ENCODE results near the gene FITM2. TPM values are rescaled to one million over a fixed set of nuclear protein-coding genes. Genes with fewer than 3 reads are reported as not detected.

Gene FITM2
- total and polyA plus RNA-seq, 10 of the 15 experiments (the other 5 are each of a cell fraction or from before 2014, with no cell fraction given): 0.46 to 1.9 (median 1.6) TPM

DNA sequence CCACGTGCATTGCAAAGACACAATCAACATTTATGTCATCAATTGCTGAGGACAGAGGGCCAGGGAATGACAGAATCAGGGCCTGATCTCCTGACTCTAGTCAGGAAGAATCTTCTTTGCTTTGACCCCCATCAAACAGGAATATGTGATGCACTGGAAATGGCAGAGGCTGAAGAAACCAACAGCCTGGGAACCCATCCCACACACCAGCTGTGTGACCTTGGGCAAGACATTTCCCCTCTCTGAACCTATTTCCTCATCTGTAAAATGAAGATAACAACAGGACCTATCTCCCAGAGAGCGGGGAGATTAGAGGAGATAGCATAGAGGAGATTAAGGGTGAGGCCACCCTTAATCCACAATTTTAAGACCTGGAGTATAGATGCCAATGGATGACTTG lies 46.0 kb upstream of the FITM2 start (continued):
- TF ChIP-seq NFYA (IDR thresholded peaks at IDR 0.05; ENCODE audit: borderline replicate concordance, low read depth, low read length) (no peak), FOXK2 (IDR thresholded peaks at IDR 0.05) (no peak), RCOR1 (conservative IDR thresholded peaks at IDR 0.05; ENCODE audit: low read depth, low read length) (no peak), HDAC2 (IDR thresholded peaks at IDR 0.05) (no peak), EED (IDR thresholded peaks at IDR 0.05; ENCODE audit: low read depth) (no peak), ATF7 (IDR thresholded peaks at IDR 0.05; ENCODE audit: low read depth) (no peak)
- TF ChIP-seq, protein P1, sequence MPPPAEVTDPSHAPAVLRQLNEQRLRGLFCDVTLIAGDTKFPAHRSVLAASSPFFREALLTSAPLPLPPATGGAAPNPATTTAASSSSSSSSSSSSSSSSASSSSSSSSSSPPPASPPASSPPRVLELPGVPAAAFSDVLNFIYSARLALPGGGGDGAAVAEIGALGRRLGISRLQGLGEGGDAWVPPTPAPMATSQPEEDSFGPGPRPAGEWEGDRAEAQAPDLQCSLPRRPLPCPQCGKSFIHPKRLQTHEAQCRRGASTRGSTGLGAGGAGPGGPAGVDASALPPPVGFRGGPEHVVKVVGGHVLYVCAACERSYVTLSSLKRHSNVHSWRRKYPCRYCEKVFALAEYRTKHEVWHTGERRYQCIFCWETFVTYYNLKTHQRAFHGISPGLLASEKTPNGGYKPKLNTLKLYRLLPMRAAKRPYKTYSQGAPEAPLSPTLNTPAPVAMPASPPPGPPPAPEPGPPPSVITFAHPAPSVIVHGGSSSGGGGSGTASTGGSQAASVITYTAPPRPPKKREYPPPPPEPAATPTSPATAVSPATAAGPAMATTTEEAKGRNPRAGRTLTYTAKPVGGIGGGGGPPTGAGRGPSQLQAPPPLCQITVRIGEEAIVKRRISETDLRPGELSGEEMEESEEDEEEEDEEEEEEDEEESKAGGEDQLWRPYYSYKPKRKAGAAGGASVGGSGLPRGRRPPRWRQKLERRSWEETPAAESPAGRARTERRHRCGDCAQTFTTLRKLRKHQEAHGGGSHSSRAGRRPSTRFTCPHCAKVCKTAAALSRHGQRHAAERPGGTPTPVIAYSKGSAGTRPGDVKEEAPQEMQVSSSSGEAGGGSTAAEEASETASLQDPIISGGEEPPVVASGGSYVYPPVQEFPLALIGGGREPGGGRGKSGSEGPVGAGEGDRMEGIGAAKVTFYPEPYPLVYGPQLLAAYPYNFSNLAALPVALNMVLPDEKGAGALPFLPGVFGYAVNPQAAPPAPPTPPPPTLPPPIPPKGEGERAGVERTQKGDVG (CRISPR knock-in tag; IDR thresholded peaks at IDR 0.05): no peak
- TF ChIP-seq, protein P2, sequence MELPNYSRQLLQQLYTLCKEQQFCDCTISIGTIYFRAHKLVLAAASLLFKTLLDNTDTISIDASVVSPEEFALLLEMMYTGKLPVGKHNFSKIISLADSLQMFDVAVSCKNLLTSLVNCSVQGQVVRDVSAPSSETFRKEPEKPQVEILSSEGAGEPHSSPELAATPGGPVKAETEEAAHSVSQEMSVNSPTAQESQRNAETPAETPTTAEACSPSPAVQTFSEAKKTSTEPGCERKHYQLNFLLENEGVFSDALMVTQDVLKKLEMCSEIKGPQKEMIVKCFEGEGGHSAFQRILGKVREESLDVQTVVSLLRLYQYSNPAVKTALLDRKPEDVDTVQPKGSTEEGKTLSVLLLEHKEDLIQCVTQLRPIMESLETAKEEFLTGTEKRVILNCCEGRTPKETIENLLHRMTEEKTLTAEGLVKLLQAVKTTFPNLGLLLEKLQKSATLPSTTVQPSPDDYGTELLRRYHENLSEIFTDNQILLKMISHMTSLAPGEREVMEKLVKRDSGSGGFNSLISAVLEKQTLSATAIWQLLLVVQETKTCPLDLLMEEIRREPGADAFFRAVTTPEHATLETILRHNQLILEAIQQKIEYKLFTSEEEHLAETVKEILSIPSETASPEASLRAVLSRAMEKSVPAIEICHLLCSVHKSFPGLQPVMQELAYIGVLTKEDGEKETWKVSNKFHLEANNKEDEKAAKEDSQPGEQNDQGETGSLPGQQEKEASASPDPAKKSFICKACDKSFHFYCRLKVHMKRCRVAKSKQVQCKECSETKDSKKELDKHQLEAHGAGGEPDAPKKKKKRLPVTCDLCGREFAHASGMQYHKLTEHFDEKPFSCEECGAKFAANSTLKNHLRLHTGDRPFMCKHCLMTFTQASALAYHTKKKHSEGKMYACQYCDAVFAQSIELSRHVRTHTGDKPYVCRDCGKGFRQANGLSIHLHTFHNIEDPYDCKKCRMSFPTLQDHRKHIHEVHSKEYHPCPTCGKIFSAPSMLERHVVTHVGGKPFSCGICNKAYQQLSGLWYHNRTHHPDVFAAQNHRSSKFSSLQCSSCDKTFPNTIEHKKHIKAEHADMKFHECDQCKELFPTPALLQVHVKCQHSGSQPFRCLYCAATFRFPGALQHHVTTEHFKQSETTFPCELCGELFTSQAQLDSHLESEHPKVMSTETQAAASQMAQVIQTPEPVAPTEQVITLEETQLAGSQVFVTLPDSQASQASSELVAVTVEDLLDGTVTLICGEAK (IDR thresholded peaks at IDR 0.05; ENCODE audit: borderline replicate concordance): no peak
- TF ChIP-seq, protein P3, sequence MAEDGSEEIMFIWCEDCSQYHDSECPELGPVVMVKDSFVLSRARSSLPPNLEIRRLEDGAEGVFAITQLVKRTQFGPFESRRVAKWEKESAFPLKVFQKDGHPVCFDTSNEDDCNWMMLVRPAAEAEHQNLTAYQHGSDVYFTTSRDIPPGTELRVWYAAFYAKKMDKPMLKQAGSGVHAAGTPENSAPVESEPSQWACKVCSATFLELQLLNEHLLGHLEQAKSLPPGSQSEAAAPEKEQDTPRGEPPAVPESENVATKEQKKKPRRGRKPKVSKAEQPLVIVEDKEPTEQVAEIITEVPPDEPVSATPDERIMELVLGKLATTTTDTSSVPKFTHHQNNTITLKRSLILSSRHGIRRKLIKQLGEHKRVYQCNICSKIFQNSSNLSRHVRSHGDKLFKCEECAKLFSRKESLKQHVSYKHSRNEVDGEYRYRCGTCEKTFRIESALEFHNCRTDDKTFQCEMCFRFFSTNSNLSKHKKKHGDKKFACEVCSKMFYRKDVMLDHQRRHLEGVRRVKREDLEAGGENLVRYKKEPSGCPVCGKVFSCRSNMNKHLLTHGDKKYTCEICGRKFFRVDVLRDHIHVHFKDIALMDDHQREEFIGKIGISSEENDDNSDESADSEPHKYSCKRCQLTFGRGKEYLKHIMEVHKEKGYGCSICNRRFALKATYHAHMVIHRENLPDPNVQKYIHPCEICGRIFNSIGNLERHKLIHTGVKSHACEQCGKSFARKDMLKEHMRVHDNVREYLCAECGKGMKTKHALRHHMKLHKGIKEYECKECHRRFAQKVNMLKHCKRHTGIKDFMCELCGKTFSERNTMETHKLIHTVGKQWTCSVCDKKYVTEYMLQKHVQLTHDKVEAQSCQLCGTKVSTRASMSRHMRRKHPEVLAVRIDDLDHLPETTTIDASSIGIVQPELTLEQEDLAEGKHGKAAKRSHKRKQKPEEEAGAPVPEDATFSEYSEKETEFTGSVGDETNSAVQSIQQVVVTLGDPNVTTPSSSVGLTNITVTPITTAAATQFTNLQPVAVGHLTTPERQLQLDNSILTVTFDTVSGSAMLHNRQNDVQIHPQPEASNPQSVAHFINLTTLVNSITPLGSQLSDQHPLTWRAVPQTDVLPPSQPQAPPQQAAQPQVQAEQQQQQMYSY (CRISPR knock-in tag; IDR thresholded peaks at IDR 0.05): no peak
- TF ChIP-seq, protein P4, sequence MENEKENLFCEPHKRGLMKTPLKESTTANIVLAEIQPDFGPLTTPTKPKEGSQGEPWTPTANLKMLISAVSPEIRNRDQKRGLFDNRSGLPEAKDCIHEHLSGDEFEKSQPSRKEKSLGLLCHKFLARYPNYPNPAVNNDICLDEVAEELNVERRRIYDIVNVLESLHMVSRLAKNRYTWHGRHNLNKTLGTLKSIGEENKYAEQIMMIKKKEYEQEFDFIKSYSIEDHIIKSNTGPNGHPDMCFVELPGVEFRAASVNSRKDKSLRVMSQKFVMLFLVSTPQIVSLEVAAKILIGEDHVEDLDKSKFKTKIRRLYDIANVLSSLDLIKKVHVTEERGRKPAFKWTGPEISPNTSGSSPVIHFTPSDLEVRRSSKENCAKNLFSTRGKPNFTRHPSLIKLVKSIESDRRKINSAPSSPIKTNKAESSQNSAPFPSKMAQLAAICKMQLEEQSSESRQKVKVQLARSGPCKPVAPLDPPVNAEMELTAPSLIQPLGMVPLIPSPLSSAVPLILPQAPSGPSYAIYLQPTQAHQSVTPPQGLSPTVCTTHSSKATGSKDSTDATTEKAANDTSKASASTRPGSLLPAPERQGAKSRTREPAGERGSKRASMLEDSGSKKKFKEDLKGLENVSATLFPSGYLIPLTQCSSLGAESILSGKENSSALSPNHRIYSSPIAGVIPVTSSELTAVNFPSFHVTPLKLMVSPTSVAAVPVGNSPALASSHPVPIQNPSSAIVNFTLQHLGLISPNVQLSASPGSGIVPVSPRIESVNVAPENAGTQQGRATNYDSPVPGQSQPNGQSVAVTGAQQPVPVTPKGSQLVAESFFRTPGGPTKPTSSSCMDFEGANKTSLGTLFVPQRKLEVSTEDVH (IDR thresholded peaks at IDR 0.05; ENCODE audit: low read depth, partially characterized antibody): no peak

Data from GM12878 (cell line).